Lower leg skin (tissue), 4 donors: ENCODE measurements around the gene IL1R1. TPM values are rescaled to one million over a fixed set of nuclear protein-coding genes. Genes with fewer than 3 reads are reported as not detected.

Source experiments
- DNase-seq, 2 donors: peaks; one replicate each; pipeline ENCODE4 v3.0.0-alpha.2; 2019; ENCODE audit warnings: low spot score in 2 of 2
- H3K4me3 ChIP-seq: fragments of 200-600 bp; sonication (generic); 2 replicates; pipeline ENCODE4 v1.5.1; 2017; ENCODE audit warnings: mild to moderate bottlenecking, low read depth; ENCODE audit not compliant: poor library complexity, severe bottlenecking
- CTCF ChIP-seq, 3 donors: fragments of 450-650 bp; IDR thresholded peaks; one replicate each; pipeline ENCODE4 v1.5.1; 2016; ENCODE audit warnings: antibody characterized with exemption in 3 of 3, mild to moderate bottlenecking in 3 of 3, moderate library complexity in 2 of 3
- POLR2A ChIP-seq, 2 donors: fragments of 450-650 bp; IDR thresholded peaks; one replicate each; pipeline ENCODE4 v1.6.1; 2016 to 2017; ENCODE audit warnings: antibody characterized with exemption in 2 of 2, mild to moderate bottlenecking in 1 of 2, moderate library complexity in 1 of 2
- WGBS, 2 donors: methylation state at CpG; one replicate each; pipeline ENCODE4 v1.1.5; 2018; 5-methylcytosine and 5-hydroxymethylcytosine counted together
- intact Hi-C: fragments of 100-400 bp; cut with DNase I; formaldehyde crosslinking; loops from one replicate; pipeline ENCODE4 v1.15.0; 2023; ENCODE audit warnings: low total_unique reads
- total RNA-seq, 4 donors: library from RNA; depleted of rRNA; stranded (reverse); fragments of >200 nt; gene quantifications; one replicate each; pipeline ENCODE4 v1.1.0, GENCODE V29; 2016

Gene IL1R1
- total RNA-seq, 4 donors from 2014 or later = 43.2 to 92.9 (median 53.0) TPM

- TF ChIP-seq CTCF (IDR thresholded peaks at IDR 0.05) (no peak), POLR2A (IDR thresholded peaks at IDR 0.05) (no peak)
- intact Hi-C loops = no loop called here
- WGBS, 2 donors = 32% methylated on average over 4 of the region's 4 CpGs
- DNase-seq = peak in 1 of 2 donors; percentile 34
- H3K4me3 ChIP-seq = no peak overlapping the region
Measured at GRCh38 chr2:102144128-102144527, 1.6 kb downstream of the IL1R1 start.

GRCh38 chr2:102145107-102145506, 2.6 kb downstream of the IL1R1 start:
- no peak for TF ChIP-seq POLR2A (IDR thresholded peaks at IDR 0.05)
- no peak for TF ChIP-seq CTCF (IDR thresholded peaks at IDR 0.05)
- no peak for DNase-seq
- no peak overlapping the region for H3K4me3 ChIP-seq
- 94 to 98% methylated on average over 4 of the region's 4 CpGs for WGBS, 2 donors
- intact Hi-C loops = no loop called here

GRCh38 chr2:102145934-102146333, 3.4 kb downstream of the IL1R1 start:
- intact Hi-C loops = no loop called here
- no peak for TF ChIP-seq CTCF (IDR thresholded peaks at IDR 0.05)
- TF ChIP-seq POLR2A (IDR thresholded peaks at IDR 0.05) = no peak
- H3K4me3 ChIP-seq = no peak overlapping the region
- 92 to 94% methylated on average over 4 of the region's 4 CpGs for WGBS, 2 donors
- DNase-seq = no peak

- 67 to 72% methylated on average over 3 of the region's 3 CpGs for WGBS, 2 donors
- H3K4me3 ChIP-seq = no peak overlapping the region
- intact Hi-C loops = no loop called here
- TF ChIP-seq CTCF (IDR thresholded peaks at IDR 0.05) (no peak), POLR2A (IDR thresholded peaks at IDR 0.05) (no peak)
- DNase-seq = peak in 1 of 2 donors; percentile 25
Measured at GRCh38 chr2:102147935-102148334, 5.4 kb downstream of the IL1R1 start.

- no peak for DNase-seq
- intact Hi-C loops = no loop called here
- WGBS, 2 donors = 85 to 89% methylated on average over 2 of the region's 2 CpGs
- TF ChIP-seq POLR2A (IDR thresholded peaks at IDR 0.05) (no peak), CTCF (IDR thresholded peaks at IDR 0.05) (no peak)
- H3K4me3 ChIP-seq = no peak overlapping the region
Measured at GRCh38 chr2:102149243-102149642, 6.7 kb downstream of the IL1R1 start.
